ENCODE measurements around the gene MTMR1. TPM values are rescaled to one million over a fixed set of nuclear protein-coding genes. Genes with fewer than 3 reads are reported as not detected.
A peak's percentile ranks its signal among the peaks of the same experiment; 100 is the strongest.

MTMR1 gene
- total RNA-seq, 2 donors from 2014 or later, result 35.1 to 35.6 TPM

DNA sequence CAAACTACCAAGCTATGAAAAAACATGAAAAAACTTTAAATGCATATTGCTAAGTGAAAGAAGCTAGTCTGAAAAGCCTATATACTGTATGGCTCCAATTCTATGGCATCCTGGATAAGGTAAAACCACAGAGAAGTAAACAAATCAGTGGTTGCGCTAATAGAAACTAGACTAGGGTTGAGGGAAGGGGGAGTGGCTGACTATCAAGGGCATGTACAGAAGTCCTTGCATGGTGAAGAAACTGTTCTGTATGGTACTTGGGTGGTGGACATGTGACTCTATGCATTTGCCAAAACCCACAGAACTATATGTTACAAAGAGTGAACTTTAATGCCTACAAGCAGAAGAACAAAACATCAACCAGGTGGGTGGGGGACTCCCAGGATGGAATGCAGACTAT lies 96.8 kb downstream of the MTMR1 start:
- Mint-ChIP-seq H3K4me1 (ENCODE audit: low read depth) (peaks cover 7% of the 10 kb centered on the region), H3K27me3 (ENCODE audit: low read depth) (peaks cover 2% of the 10 kb centered on the region), H3K27ac (no peak overlapping the region), H3K4me3 (no peak overlapping the region), H3K9me3 (peaks cover 2% of the 10 kb centered on the region in 2 donors), H3K36me3 (ENCODE audit: insufficient read depth in 2 of 2) (peaks cover 0 to 3% of the 10 kb centered on the region in 2 donors)
- DNase-seq, result no peak
- no peak for ATAC-seq (replicated peaks in 1 of 2)

DNA sequence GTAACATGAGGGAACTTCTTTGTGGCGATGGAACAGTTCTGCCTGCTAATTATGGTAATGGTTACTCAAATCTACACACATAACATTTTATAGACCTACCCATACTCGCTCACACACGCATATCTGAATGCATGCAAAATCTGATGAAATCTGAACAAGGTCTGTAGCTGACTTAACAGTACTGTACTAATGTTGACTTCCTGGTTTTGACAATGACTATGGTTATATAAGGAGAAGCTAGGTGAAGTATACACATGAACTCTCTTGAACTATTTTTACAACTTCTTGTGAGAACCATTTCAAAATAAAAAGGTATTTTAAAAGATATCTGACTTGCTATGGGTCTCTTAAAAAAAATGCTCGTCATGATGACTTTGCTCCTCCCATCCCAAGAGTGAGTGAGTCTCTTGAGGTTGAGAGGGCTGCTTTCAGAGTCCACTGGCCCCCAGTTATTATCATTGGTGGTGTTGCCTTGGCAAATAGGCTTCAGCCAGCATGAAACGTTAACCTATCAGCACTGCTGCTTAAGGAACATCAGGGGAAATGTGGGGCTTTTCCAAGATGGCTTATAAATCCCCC lies 99.8 kb downstream of the MTMR1 start:
- no peak overlapping the region for H3K4me3 Mint-ChIP-seq
- peaks cover 0 to 2% of the 10 kb centered on the region in 2 donors for H3K9me3 Mint-ChIP-seq
- H3K27me3 Mint-ChIP-seq (ENCODE audit: low read depth), result peaks cover 16% of the 10 kb centered on the region
- no peak for ATAC-seq (replicated peaks in 1 of 2)
- DNase-seq, result no peak
- H3K27ac Mint-ChIP-seq, result no peak overlapping the region
- peaks cover 7% of the 10 kb centered on the region for H3K4me1 Mint-ChIP-seq (ENCODE audit: low read depth)
- H3K36me3 Mint-ChIP-seq (ENCODE audit: insufficient read depth in 2 of 2), result peaks cover 2 to 7% of the 10 kb centered on the region in 2 donors

DNA sequence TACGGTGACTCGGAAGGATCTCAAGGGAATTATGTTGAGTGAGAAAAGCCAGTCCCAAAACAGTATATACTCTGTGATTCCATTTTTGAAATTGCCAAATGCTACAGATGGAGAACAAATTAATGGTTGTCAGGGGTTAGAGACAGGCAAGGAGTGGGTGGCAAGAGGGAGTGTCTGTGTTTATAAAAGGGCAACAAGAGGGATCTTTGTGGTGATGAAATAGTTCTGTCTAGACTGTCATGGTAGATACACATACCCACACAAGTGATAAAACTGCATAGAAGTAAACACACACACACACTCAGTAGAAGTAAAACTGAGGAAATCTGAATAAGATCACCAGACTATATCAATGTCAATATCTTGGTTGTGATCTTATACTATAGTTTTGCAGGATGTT lies 112.5 kb downstream of the MTMR1 start:
- DNase-seq (no peak), ATAC-seq (replicated peaks in 1 of 2) (no peak)
- H3K27ac Mint-ChIP-seq, result no peak overlapping the region
- peaks cover 0 to 3% of the 10 kb centered on the region in 2 donors for H3K36me3 Mint-ChIP-seq (ENCODE audit: insufficient read depth in 2 of 2)
- peaks cover 0 to 3% of the 10 kb centered on the region in 2 donors for H3K9me3 Mint-ChIP-seq
- no peaks in the 10 kb centered on the region for H3K4me1 Mint-ChIP-seq (ENCODE audit: low read depth)
- no peak overlapping the region for H3K4me3 Mint-ChIP-seq
- H3K27me3 Mint-ChIP-seq (ENCODE audit: low read depth), result no peaks in the 10 kb centered on the region

DNA sequence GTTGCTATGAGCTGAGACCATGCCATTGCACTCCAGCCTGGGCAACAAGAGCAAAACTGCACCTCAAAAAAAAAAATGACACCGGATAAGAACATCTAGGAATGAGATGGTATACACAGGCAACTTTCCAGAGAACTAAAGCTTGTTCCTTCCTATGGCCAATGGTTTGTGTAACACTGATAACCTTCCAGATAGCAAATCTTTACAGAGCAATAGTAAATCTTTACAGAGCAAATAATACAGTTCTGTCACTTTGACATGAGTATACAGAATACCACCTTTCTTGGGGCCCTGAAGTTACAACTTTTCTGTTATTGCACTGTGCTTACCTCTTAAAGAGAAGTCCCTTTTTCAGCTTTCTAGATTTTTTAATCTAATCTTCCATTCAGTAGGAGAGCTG lies 113.6 kb downstream of the MTMR1 start:
- peaks cover 0 to 3% of the 10 kb centered on the region in 2 donors for H3K9me3 Mint-ChIP-seq
- H3K27ac Mint-ChIP-seq, result no peak overlapping the region
- H3K36me3 Mint-ChIP-seq (ENCODE audit: insufficient read depth in 2 of 2), result peaks cover 0 to 3% of the 10 kb centered on the region in 2 donors
- no peaks in the 10 kb centered on the region for H3K27me3 Mint-ChIP-seq (ENCODE audit: low read depth)
- ATAC-seq (replicated peaks in 1 of 2) (no peak), DNase-seq (no peak)
- H3K4me1 Mint-ChIP-seq (ENCODE audit: low read depth), result no peaks in the 10 kb centered on the region
- no peak overlapping the region for H3K4me3 Mint-ChIP-seq

DNA sequence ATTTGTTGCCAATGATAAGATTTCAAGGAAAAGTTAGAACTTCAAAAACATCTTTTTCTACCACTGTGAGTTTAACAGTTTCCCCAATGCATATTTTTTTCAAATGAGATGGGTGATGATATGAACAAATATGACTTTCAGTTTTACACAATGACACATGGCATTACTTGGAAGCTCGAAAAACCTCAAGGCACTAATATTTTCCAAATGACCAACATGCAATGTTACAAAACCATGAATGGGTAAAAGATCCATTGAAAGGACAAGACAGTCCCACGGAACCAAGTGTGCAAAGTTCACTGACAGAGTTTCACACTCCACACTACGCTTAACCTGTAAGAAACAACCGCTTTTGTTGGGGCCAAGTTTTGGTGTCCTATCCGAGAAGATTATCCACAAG lies 120.7 kb downstream of the MTMR1 start:
- H3K36me3 Mint-ChIP-seq (ENCODE audit: insufficient read depth in 2 of 2), result peaks cover 5 to 7% of the 10 kb centered on the region in 2 donors
- no peak overlapping the region for H3K27ac Mint-ChIP-seq
- DNase-seq (no peak), ATAC-seq (replicated peaks in 1 of 2) (peak in 1 of 2 donors; percentile 26)
- H3K27me3 Mint-ChIP-seq (ENCODE audit: low read depth), result no peaks in the 10 kb centered on the region
- H3K9me3 Mint-ChIP-seq, result peaks cover 0 to 3% of the 10 kb centered on the region in 2 donors
- H3K4me3 Mint-ChIP-seq, result peak overlapping the region in 1 of 2 donors; percentile 18
- H3K4me1 Mint-ChIP-seq (ENCODE audit: low read depth), result peaks cover 12% of the 10 kb centered on the region

Other genes starting within 250 kb of the MTMR1 start
- gene MTM1, start 124.8 kb upstream of the MTMR1 start, total RNA-seq, result 10 to 100 TPM; 28.9 to 30.9 TPM
- 10 to 100 TPM; 12.4 to 18.3 TPM for gene CD99L2, start 205.3 kb downstream of the MTMR1 start, total RNA-seq

All from activated T-cell treated with anti-CD3 and anti-CD28 coated beads, Interleukin-2, amount 50 U/mL, for 72 hours (primary cell).